ENCODE measurements around the gene GNG11.

Gene GNG11

GRCh38 chr7:93949423-93949822 is 27.9 kb downstream of the GNG11 start:
- DNase-seq = no peak

- DNase-seq = no peak
These were observed 33.8 kb downstream of the GNG11 start for GRCh38 chr7:93955304-93955703.

DNA sequence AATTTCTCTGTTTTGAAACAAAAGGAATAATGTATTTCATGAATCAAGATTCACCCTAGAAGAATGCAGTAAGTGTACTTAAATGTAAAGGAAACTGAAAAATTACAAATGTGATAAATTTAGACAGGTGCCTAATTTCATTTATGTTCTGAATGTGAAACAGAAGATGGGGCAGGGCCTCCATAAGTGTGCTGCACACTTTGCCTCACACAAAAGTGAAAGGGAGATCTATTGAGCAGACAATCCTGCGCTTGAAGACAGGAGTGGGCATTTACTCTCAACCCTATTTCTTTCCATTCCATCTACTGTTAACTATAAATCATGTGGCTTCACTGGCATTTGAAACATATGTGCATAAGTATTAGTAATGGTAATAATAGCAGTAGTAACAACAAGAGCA is 36.2 kb downstream of the GNG11 start:
- no peak for DNase-seq

DNA sequence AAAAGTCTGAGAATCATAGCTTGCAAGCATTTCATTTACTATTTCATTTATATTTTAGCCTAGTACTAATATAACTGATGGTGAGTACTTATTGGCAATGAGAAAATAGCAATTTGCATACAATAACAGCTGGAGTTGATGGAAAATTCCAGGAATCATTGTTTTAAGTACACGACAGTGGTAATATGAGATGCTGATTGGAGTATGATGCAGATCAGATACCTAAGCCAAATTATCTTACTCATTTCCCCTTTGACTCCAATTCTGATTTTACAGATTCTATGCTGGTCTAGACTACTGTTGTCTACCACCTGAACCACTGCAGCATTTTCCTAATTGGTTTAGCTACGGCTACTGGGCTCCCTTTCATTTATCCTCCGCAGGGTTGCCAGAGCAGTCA is 36.7 kb downstream of the GNG11 start:
- peak; percentile 58 for DNase-seq

DNA sequence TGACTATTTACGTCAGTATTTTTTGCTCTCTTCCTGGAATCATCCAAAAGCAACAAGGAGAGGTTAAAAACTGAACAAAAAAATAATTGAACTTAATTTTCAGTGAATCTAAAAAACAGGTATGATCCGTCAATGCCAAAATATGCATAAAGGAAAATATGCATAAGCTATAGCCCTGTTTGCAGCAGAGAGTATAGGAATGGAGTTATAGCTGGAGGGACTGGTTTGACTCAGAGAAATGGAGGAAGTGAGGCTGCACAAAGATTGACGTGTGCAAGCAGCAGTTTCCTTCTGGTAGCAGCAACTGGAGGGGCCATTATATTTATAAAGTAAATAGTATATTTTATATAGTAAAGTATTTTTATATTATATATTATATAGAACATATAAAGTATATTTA is 37.1 kb downstream of the GNG11 start:
- DNase-seq = no peak

GRCh38 chr7:93960986-93961385 is 39.5 kb downstream of the GNG11 start:
- no peak for DNase-seq

DNA sequence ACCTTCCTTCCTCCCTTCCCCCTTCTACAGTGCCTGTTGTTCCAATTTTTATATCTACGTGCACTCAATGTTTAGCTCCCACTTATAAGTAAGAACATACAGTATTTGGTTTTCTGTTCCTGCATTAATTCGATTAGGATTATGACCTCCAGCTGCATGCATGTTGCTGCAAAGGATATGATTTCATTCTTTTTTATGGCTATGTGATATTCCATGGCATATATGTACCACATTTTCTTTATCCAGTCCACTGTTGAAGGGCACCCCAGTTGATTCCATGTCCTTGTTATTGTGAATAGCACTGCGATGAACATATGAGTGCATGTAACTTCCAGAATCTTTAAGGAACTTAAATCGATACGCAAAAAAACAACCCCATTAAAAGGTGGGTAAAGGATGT is 42.7 kb downstream of the GNG11 start:
- no peak for DNase-seq

DNA sequence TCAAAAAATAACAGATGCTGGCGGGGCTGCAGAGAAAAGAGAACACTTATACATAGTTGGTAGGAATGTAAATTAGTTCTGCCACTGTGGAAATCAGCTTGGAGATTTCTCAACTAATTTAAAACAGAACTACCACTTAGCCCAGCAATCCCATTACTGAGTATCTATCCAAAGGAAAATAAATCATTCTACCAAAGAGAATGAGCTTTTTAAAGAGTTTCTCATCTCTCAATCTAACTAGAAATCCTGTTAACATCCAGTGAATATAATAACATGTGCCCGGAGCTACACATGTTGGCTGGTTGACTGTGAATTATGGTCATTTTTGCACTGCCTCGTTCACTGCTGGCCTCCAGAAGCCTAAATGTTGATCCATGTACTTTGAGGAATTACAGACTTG is 43.3 kb downstream of the GNG11 start:
- DNase-seq = no peak

GRCh38 chr7:93968911-93969620 is 47.5 kb downstream of the GNG11 start:
- no peak for DNase-seq

GRCh38 chr7:93972029-93972725 is 50.6 kb downstream of the GNG11 start:
- no peak for DNase-seq

- DNase-seq = no peak
These were observed 51.6 kb downstream of the GNG11 start for GRCh38 chr7:93973134-93973533.

DNA sequence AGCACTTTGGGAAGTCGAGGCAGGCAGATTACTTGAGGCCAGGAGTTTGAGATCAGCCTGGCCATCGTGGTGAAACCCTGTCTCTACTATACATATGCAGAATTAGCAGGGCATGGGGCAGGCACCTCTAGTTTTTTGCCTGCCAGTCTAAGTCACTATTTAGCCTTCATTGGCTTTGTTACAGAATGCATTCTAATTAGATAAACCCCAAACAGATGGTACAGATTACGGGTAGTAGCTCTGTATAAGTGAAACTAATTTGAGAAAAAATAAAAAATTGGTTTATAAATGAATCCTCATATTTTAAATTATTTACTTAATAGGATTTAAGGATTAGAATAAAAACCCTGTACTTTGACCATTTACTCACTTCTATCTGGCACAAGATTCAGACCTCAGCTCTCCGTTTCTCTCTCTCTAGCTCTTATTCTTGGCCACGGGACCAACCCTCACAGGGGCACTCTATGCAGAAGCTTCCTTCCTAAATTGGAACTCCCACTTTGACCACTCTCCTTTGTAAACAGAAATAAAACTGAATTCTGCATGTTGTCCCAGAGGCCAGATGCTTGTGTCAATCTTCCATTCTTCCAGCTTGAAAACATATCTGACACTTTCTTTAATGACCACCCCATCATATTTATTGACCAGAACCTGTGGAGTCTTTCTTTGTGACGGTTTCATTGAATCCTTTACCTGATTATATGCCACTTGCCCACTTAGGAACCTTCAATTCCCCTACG is 55.8 kb downstream of the GNG11 start:
- peak; percentile 71 for DNase-seq
